ENCODE data around the gene PGBD5.

PGBD5 gene

DNA sequence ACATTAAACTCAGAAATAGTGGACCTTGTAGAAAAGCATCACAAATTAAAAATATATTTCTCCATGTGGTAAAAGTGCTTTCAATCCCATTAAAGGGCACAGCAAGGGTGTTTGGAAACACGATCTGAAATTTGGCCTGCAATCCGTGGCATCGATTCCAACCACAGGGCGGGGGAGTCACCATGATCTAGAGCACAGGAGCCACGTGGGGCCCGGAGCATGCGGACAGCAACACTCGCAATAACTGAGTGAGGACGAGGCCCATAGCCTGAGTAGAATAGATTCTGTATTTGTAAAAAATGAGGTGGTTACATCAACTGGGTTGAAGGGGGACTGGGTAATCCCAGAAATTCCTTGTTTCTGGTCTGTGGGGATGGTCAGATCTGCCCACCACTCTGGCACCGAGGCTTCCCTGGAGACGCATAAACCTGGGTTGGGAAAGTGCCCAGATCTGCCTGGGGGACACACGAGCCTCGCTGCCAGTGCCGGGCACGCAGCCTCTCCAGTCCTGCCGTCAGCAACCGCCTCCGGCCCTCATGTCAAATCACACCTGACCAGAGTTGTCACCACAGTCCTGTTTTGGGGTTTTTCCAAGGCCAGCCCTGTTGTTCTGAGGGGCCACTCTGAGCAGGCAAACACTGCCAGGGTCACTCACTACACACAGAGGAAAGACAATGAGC, 104.3 kb downstream of the PGBD5 start:
- DNase-seq (ENCODE audit: low read depth): no peak

DNA sequence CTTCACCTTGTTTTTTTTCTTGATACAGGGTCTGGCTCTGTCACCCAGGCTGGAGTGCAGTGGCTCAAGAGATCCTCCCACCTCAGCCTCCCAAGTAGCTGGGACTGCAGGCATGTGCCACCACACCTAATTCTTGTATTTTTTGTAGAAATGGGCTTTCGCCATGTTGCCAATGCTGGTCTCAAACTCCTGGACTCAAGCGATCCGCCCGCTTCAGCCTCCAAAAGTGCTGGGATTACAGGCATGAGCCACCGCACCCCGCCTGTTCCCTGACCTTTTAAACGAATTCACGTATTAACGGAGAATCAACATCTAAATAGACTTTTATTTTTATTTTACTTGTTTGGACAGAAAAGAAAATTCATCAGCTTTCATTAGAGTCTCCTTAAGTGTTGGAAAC, 104.8 kb downstream of the PGBD5 start:
- no peak for DNase-seq (ENCODE audit: low read depth)

DNA sequence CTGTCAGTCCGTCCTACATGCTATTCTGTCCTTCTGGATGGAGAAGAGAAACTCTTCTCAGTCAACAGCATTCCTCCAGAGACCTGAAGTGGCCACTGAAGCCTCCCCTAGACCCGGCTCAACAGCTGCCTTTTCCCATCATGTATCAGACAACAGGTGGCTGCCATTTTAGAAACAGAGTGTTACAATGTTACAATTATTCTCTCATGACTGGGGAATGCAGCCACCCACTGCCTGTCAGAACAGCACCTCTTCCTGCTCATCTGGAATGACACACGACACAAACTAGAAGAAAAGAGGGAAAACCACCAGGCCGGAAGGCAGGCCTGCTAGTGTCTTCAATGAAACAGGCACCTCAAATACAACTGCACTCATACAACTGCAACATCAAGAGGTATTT, 105.3 kb downstream of the PGBD5 start:
- no peak for DNase-seq (ENCODE audit: low read depth)

DNA sequence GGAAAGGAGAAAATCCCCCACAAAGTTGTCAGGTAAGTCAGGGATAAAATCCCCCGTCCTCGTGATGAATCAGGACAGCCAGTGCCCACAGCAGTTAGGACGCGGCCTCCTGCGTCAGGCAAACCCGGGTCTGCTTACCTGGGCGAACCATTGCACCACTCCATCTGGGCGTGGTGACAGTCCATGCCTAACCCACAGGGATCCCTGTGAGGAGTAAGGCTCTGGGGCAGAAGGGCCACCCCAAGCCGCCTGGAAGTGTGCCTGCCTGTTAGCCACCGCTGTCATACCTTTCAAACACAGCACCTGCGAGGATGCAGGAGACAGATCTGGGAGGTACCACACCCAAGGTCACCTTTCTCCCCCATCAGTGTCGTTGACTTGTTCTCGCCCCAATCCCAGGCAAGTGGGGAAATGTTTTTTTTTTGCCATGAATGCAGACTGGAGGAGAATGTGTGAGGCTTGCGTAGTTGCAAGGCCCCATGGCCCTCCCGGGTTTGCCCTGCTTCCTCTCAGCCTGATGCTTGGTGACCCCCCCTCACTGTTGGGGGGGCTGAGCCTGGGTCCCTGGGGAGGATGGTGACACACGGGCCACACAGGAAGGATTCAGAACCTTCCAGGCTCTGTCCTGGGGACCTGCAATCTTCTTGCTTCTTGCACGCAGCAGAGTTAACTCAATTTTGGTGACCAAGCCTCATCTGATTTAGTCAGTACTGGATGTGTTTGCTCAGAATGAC, 107.0 kb downstream of the PGBD5 start:
- DNase-seq (ENCODE audit: low read depth): no peak

DNA sequence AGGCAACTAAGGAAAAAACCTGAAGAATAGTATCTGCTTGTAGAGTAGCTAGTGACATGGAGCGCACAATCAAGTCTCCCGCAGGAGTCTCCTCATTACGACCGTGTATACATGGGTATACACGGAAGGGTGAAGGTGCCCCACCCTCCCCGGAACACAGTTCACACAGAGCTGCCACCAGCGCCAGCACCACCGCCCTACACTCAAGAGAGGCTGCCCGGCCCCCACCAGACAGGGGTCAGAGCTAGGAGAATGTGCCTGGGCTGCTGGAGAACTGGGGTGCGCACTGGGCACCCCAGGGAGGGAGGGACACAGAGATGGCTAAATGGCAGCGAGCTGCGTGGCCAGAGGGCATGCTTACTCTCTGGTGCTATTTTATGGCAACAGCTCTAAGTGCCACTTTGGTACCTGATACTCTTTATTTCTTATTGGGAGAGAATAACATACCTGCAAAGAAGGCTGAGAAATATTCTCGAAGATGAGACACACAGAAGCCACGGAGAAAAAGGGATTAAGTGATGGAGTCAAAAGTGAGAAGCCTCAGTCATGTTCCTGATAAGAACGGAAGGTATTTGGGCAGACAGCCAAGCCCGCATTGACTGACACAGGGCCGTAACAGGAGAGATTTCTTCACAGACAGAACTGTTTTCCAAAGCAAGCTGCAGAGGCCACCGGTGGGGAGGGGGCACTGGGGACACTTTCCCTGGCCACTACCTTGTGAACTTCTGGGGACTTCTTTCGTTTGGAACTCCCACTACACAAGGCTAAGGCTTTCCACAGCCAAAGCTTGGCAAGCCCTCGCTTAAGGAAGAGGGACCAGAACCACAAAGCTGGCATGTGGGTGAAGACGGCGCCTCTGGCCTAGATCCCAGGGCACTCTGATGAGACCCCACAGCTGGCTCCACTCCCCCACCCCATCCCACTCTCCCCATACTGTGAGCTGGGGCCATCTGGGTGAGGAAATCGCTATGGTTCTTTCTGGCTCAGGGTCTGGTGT, 108.0 kb downstream of the PGBD5 start:
- DNase-seq (ENCODE audit: low read depth): no peak

DNA sequence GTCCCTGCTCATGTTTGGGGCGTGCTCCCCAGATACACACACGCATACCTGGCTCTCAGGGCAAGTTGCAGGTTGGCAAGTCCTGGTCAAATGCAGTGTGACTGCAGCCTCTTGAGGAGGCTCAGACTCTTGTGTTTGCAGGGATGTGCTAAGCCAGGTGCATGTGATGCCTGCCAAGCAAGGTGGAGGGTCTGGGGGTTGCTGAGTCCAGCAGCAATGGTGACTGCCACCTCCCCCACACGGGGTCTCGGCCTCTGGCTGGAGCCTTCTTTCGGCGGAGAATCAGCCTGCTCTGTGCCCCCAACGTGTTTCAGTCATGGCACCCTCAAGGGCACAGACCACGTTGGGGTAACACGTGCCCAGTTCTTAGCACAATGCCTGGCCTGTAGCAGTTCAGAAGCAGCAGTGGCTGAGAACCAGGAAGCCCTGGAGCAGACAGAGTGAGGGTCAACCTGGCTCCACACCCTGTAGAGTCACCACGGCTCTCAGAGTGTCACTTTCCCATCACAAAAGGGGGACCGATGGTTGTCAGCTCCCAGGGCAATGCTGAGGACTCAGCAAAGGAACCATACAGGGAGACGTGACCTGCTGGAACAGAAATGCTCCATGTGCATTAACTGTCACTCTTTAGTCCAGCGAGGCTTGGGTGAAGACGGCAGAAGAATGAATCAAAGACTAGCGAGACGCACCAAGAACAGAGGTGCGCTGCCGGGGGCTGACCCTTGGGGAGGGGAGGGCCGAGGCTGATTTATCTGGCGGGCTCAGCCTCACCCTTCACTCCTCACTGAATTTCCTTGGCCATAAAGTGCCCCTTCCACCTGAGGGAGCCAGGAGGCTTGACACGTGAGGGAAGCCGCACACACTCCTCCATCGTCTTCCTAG, 109.0 kb downstream of the PGBD5 start:
- no peak for DNase-seq (ENCODE audit: low read depth)

DNA sequence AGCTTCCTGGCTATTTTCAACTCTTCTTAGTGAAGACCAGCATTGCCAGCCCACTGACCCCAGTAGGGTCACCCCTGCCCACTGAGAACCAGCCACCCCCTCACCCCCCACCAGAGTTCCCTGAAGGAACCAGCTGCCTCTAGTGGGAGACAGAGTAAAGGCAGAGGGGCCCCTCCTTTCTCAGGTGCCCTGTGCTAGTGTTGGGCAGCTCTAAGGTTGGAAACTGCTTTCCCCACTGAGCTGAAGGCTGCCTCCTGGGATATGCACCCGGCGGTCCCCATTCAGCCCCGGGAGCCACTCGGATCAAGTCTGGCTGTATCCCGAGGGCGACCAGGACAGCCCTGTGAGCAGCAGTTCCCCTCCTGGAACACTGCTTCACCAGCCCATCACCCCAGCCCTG, 111.0 kb downstream of the PGBD5 start:
- DNase-seq (ENCODE audit: low read depth): no peak

DNA sequence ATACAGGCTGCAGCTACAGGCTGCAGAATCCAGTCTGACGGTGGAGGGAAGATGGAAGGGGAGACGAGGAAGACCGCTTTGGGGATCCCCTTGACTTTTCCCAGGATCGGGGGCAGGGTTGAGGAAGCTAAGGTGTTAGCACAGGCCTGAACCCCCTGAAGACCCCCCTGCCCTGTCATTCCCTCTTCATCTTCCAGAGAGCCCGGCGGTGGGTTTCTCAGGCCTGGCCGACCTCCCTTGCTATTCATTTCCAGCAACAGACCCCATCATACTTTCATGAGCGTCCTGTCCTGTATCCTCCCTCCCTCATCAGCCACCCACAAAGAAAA, 112.0 kb downstream of the PGBD5 start:
- DNase-seq (ENCODE audit: low read depth): no peak

DNA sequence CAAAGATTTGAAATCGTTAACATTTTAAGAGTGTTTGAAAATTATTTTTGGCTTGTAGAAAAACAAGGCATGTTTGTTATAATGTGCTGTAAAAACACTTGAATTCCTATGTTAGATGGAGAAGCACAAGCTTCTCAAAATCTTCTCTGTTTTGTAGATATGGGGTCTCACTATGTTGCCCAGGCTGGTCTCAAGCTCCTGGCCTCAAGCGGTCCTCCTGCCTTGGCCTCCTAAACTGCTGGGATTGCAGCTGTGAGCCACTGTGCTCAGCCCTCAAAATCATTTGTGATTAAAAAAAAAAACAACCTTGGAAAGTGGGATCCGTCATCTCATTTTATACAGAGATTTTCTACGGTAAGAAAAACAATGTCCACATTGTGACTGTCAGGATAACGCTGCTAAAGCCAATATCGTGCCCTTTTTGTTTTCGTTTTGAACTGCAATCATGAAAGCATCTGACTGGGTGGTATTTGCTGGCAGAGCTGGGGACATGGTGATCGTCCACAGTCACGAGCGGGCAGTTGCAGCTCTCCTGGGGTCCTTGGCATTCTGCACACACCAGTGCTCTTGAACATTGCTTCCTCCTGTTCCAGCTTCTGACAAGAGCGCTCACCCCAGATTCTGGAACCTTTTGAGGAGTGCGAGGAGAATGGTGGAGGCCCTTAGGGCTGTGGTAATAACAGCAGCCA, 112.5 kb downstream of the PGBD5 start:
- no peak for DNase-seq (ENCODE audit: low read depth)

DNA sequence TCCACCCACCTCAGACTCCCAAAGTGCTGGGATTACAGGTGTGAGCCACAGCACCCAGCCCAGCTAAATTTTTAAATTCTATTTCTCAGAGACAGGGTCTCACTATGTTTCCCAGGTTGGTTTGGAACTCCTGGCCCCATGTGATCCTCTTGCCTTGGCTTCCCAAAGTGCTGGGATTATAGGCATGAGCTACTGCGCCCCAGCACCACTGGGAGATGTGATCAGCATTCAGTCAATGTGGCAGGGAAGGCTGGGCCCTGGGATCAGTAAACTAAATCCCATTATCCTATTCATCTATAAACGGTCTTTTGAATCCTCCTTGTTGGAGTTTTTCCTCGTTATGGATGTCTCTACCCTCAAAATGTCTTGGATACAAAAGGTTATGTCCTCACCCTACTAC, 113.5 kb downstream of the PGBD5 start:
- DNase-seq (ENCODE audit: low read depth): no peak

DNA sequence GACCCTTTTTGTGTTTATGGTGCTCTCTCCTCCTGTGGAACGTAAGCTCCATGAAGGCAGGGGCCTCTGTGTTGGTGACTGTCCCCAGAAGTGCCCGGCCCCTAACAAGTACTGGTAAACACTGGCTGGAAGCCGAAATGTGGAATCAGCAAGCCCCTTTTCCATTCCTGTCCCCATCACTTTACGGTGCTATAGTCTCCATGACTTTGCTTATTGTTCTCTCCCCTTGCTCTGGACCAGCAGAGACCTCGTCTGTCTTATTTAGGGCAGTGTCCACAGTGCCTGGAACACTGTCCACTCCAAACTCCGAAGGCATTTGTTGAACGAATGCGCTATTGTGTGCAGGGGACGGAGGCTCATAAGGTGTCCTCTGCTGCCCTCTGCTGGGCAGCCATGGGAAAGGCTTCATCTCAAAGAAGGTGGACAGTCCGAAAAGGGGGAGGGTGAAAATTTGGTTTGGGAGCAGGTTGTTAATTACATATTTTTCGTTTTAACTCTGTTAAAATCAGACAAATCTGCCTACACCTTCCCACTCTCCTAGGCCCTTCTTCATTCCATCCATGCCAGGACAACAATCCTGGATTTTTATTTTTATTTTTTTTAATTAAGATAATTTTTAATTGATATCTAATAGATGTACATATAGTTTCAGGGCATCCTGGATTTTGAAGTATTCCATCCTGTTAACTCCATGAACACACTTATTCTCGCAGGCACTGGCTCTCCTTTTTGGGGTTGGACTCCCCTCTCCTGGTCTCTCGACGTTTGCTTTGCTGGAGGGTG, 115.6 kb downstream of the PGBD5 start:
- peak; percentile 32 for DNase-seq (ENCODE audit: low read depth)

DNA sequence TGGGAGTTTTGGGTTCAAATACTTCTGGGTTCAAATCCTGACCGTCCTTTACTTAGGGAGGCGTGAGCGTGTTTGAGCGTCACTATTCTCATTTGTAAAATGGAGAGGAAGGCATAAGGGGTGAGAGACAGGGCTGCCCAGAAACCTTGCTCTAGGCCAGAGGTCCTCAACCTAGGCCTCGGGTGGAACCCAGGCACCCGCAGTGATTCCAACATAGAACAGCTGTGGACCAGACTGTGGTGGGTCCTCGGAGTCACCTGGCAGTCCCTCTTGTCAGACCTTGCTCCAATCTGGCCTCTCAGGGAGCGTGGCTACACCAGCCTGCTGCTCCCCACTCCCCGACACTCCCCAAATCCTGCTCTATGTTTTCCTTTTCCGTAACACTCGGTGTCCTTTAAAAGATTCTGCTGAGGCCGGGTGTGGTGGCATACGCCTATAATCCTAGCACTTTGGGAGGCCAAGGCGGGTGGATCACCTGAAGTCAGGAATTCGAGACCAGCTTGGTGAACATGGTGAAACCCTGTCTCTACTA, 116.4 kb downstream of the PGBD5 start:
- no peak for DNase-seq (ENCODE audit: low read depth)

DNA sequence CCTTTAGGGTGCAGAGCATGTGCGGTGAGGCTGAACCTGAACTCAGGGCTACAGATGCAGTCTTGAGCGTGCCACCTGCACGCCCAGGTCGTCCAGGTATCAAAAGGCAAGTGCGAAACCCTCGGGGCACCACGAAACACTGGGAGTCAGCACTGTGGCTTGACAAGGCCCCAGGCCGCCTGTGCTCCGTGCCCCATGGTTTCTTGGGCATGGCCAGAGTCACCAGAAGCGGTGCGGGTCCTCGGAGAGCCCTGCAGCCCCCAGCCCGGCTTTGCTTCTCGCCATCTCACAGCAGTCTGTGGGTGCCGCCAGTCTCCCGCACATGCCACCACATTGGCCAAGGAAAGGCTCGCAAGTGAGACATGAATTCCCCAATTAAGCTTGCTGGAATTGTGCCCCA, 117.3 kb downstream of the PGBD5 start:
- DNase-seq (ENCODE audit: low read depth): no peak

DNA sequence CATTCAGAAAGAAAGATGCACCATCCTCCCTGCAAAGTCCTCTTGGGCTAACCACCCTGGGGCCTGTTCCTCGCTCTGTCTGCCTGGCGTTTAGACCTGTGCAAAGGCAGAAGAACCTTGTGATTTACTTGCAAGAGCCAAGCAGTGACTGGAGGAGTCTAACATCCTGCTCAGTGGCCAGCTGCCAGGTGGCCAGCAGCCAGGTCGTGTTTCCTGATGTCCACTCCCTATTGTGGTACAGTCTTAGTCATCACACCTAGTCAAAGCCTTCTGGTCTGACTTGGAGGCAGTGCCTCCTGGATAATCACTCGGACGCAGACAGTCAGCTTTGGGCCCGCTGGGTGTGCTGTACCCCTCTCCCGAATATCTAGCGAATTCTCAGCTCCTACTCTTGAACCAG, 118.1 kb downstream of the PGBD5 start:
- no peak for DNase-seq (ENCODE audit: low read depth)

DNA sequence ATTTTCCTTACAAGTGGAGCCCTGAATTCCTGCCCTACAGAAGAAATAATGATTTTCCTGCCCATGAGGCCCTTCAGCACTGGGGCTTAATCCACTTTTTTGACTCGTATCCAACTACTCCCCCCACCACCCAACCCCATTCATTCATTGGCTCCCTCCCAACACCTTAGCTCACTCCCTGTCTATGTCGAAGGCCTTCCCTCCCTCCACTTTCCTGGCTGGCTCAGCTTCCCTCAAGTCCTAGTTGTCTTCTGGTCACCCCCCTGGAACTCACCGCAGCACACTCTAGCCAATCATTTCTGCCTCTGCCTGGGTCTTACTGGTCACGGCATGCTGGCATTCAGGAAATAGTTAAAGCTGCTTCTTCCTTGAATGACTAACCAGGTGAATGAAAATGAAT, 118.9 kb downstream of the PGBD5 start:
- no peak for DNase-seq (ENCODE audit: low read depth)

DNA sequence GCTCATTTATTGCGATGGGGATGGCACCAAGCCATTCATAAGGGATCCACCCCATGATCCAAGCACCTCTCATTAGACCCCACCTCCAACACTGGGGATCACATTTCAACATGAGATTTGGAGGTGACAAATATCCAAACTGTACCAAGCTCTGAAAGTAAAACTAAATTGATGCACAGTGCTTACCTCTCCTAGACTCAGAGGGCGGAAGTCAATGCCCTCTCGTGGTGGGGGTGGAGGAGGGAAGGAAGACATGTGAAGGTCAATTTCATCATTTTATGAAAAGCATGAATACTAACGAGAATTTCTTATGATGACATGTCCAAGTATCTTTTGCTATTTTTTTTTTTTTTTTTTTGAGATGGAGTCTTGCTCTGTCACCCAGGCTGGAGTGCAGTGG, 120.0 kb downstream of the PGBD5 start:
- no peak for DNase-seq (ENCODE audit: low read depth)

DNA sequence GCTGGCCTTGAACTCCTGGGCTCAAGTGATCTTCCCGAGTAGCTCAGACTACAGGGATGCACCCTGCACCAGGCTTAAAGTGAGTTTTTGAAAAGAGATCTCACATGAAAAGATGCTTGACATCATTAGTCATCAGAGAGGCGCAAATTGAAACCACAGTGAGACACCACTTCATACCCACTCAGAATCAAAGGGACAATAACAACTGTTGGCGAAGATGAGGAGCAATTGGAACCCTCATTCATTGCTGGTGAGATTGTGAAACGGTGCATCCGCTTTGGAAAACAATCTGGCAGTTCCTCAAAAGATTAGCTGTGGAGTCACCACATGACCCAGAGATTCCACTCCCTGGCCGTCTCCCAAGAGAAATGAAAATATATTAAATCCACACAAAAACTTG, 122.3 kb downstream of the PGBD5 start:
- no peak for DNase-seq (ENCODE audit: low read depth)

DNA sequence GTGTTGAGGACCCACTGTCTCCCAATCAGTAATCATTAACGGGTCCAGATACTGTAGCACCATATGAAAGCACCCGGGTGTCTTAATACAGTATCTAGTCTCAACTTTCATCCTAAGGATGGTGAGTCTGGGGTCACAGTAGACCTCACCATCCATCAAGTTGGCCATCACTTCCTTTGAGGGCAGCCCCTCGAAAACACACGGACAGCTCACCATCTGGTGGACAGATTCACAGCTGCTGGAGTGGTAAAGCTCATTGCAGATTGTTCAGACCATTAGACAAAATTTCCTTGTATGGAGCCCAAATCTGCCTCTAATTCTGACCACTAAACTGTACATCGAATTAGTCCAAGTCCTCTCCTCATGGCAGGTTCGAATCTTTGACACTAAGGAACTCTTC, 123.1 kb downstream of the PGBD5 start:
- DNase-seq (ENCODE audit: low read depth): no peak

DNA sequence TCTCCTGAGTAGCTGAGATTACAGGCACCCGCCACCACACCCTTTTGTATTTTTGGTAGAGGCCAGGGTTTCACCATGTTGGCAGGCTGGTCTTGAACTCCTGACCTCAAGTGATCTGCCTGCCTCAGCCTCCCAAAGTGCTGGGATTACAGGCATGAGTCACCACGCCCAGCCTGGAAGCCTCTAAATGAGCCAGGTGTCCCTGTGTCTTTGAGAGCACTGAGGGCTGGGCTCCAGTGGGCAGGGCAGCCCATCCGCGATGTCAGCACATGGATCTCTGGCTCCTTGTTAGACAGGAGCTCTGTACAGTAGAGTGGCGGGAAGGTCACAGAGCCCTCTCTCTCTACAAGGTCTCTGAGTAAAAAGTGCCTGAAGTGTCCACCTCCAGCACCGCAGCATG, 124.3 kb downstream of the PGBD5 start:
- no peak for DNase-seq (ENCODE audit: low read depth)

DNA sequence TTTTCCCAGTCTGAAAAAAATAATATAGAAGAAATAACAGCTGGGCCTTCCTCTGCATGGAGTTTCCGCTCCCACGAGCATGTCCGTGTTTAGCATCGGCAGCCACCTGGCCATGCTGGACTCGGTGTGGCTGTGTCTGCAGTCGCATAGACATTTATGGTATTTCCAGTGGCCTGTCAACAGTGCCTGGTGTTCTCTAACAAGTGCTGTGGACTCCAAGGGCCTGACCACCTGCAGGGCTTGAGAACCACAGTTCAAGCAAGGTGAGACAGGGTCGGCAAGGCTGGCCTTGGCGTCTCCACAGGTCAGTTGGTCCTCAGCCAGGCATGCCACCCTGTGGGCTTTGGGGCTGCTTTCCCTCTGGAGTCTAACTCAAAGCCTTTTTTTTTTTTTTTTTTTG, 124.8 kb downstream of the PGBD5 start:
- DNase-seq (ENCODE audit: low read depth): no peak
